HepG2 (cell line): ENCODE measurements around the gene CAPN9. TPM values are rescaled to one million over a fixed set of nuclear protein-coding genes. Genes with fewer than 3 reads are reported as not detected.

Experiments
- ATF1 ChIP-seq: IDR thresholded peaks from 2 replicates; pipeline ENCODE4 v1.6.1; 2016; ENCODE audit warnings: mild to moderate bottlenecking, control low read depth
- BCL3 ChIP-seq: sonication (generic); formaldehyde crosslinking; IDR thresholded peaks from 2 replicates; pipeline ENCODE4 v1.5.1; 2020; ENCODE audit warnings: mild to moderate bottlenecking, missing genetic modification reagents, moderate library complexity
- GABPB1 ChIP-seq: IDR thresholded peaks from 2 replicates; pipeline ENCODE4 v1.6.1; 2016; ENCODE audit warnings: mild to moderate bottlenecking, missing genetic modification reagents, moderate library complexity, missing compliant biosample characterization
- GLI4 ChIP-seq: sonication (generic); formaldehyde crosslinking; IDR thresholded peaks from 2 replicates; pipeline ENCODE4 v1.5.1; 2020; ENCODE audit warnings: missing genetic modification reagents, mild to moderate bottlenecking, moderate library complexity, borderline replicate concordance
- MBD4 ChIP-seq: IDR thresholded peaks from 2 replicates; pipeline ENCODE4 v1.6.1; 2012; ENCODE audit warnings: low read length, inconsistent platforms, borderline replicate concordance
- MLXIP ChIP-seq: sonication (generic); formaldehyde crosslinking; IDR thresholded peaks from 2 replicates; pipeline ENCODE4 v1.9.0; 2021; ENCODE audit warnings: missing genetic modification reagents, borderline replicate concordance
- PRPF4 ChIP-seq: fragments of 200-400 bp; formaldehyde crosslinking; IDR thresholded peaks from 2 replicates; pipeline ENCODE4 v1.6.1; 2016; ENCODE audit warnings: low read length, low read depth; ENCODE audit not compliant: poor library complexity, severe bottlenecking
- RFX5 ChIP-seq: IDR thresholded peaks from 2 replicates; pipeline ENCODE4 v1.6.1; 2011; ENCODE audit warnings: low read depth, low read length, improper control_type of control experiment
- SMC3 ChIP-seq: IDR thresholded peaks from 2 replicates; pipeline ENCODE4 v1.6.1; 2011; ENCODE audit warnings: low read length, improper control_type of control experiment
- SP1 ChIP-seq, 2 experiments: fragments of 450-650 bp in 1 of 2; sonication (generic) in 1 of 2; formaldehyde crosslinking in 1 of 2; IDR thresholded peaks; 2 replicates each; pipeline versions ENCODE4 v1.4.0 to v1.6.1; 2016 to 2020; ENCODE audit warnings: missing genetic modification reagents in 1 of 2
- SRF ChIP-seq: IDR thresholded peaks from 2 replicates; pipeline ENCODE4 v1.6.1; 2011; ENCODE audit warnings: mild to moderate bottlenecking, low read depth, low read length, moderate library complexity
- THYN1 ChIP-seq: sonication (generic); formaldehyde crosslinking; IDR thresholded peaks from 2 replicates; pipeline ENCODE4 v1.8.1; 2023; ENCODE audit warnings: low read depth, mild to moderate bottlenecking, moderate library complexity, missing genetic modification reagents, borderline replicate concordance
- TMF1 ChIP-seq: sonication (generic); formaldehyde crosslinking; IDR thresholded peaks from 2 replicates; pipeline ENCODE4 v1.8.1; 2022; ENCODE audit warnings: low read depth, missing genetic modification reagents
- ZNF12 ChIP-seq: sonication (generic); formaldehyde crosslinking; IDR thresholded peaks from 2 replicates; pipeline ENCODE4 v1.5.0; 2020; ENCODE audit warnings: missing genetic modification reagents
- ZNF615 ChIP-seq: sonication (generic); formaldehyde crosslinking; IDR thresholded peaks from 2 replicates; pipeline ENCODE4 v1.5.0; 2020; ENCODE audit warnings: mild to moderate bottlenecking, missing genetic modification reagents, borderline replicate concordance
- ZNF652 ChIP-seq: IDR thresholded peaks from 2 replicates; pipeline ENCODE4 v1.6.1; 2016; ENCODE audit warnings: low read depth, borderline replicate concordance
- ZNF687 ChIP-seq: sonication (generic); formaldehyde crosslinking; IDR thresholded peaks from 2 replicates; pipeline ENCODE4 v1.5.1; 2020; ENCODE audit warnings: mild to moderate bottlenecking, missing genetic modification reagents, moderate library complexity
- ZNF7 ChIP-seq: IDR thresholded peaks from 2 replicates; pipeline ENCODE4 v1.6.1; 2016; ENCODE audit warnings: missing biosample characterization, missing genetic modification reagents
- ZNF740 ChIP-seq: sonication (generic); formaldehyde crosslinking; IDR thresholded peaks from 2 replicates; pipeline ENCODE4 v1.4.0; 2020; ENCODE audit warnings: missing genetic modification reagents
- polyA plus RNA-seq, 8 experiments: library from polyadenylated mRNA; depleted of rRNA in 3 of 8; stranded (reverse) in 7 of 8; unstranded in 1 of 8; fragments of >200 nt; fragmentation: Illumina TruSeq in 4 of 8; extraction: Trizol in 4 of 8; gene quantifications; 2 replicates each; pipeline versions ENCODE4 v1.2.1 to v1.2.3, GENCODE V29; 2011 to 2016; ENCODE audit warnings: low read depth in 4 of 8, missing spikeins in 1 of 8, mixed read lengths in 1 of 8; ENCODE audit not compliant: insufficient read depth in 1 of 8
- total RNA-seq, 5 experiments: library from RNA; depleted of rRNA; stranded (reverse); fragments of >200 nt; fragmentation: Illumina TruSeq; extraction: Trizol; gene quantifications; 2 replicates each; pipeline ENCODE4 v1.2.3, GENCODE V29; 2016; ENCODE audit warnings: low read depth in 1 of 5

Gene CAPN9
- total and polyA plus RNA-seq, 2 of the 13 experiments (the other 11 are each of a cell fraction or from before 2014, with no cell fraction given): 0.04 to 0.31 TPM

GRCh38 chr1:230702934-230703678 lies 44.1 kb upstream of the CAPN9 start (continued):
- TF ChIP-seq BCL3 (peak; percentile 86), THYN1 (CRISPR knock-in tag) (0 out of 2 replicates have a peak, but pooled peaks have one; percentile 38), ATF1 (CRISPR knock-in tag) (peak; percentile 37), SMC3 (0 out of 2 replicates have a peak, but pooled peaks have one; percentile 2), TMF1 (0 out of 2 replicates have a peak, but pooled peaks have one; percentile 48), ZNF652 (CRISPR knock-in tag) (0 out of 2 replicates have a peak, but pooled peaks have one; percentile 53), ZNF740 (CRISPR knock-in tag) (no peak; the same call in 1 of the 2 replicates), ZNF7 (no peak; the same call in 1 of the 2 replicates), ZNF12 (CRISPR knock-in tag) (peak; percentile 74), ZNF615 (CRISPR knock-in tag) (peak; percentile 97; the same call in 1 of the 2 replicates), MBD4 (no peak), MLXIP (CRISPR knock-in tag) (peak; percentile 58; the same call in 1 of the 2 replicates), SP1 (IDR thresholded peaks at IDR 0.05) (no peak), SP1 (CRISPR knock-in tag; IDR thresholded peaks at IDR 0.05) (peak; percentile 80), SRF (0 out of 2 replicates have a peak, but pooled peaks have one; percentile 3), ZNF687 (peak; percentile 99), GLI4 (no peak), PRPF4 (no peak), GABPB1 (CRISPR knock-in tag) (peak; percentile 85), RFX5 (no peak)
